ENCODE measurements around the gene MPP2. TPM values are rescaled to one million over a fixed set of nuclear protein-coding genes. Genes with fewer than 3 reads are reported as not detected.
"Not testable (repeated sequence)": the region's sequence is repeated elsewhere in the genome, so short reads cannot be mapped to it uniquely, and the experiment has no call there.

MPP2 gene
- total RNA-seq, 1 donor from 2014 or later: 16.2 TPM

GRCh38 chr17:43935204-43935925, 28.0 kb upstream of the MPP2 start:
- ATAC-seq (no peak), DNase-seq (ENCODE audit: missing footprints) (no peak)
- intact Hi-C loops (cut with DNase I): no loop called here

DNA sequence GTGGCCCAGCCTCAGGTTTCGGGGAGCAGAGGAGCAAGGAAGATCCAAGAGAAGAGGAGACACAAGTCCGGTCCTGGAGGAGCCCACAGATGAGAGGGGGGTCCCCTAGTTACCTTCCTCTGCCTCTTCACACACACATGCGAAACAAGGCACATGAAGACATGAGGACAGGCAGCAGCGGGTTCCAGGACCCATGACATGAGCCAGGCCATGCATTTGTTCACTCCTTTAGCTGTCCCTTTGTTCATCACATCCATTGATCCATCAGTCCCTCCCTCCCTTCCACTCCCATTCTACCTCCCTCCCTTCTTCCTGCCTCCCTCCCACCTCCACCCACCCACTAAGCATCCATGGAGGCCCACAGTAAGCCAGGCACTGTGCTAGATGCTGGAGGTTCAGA, 25.6 kb upstream of the MPP2 start:
- no peak for DNase-seq (ENCODE audit: missing footprints)
- intact Hi-C loops (cut with DNase I): no loop called here
- no peak for ATAC-seq

GRCh38 chr17:43932357-43932756, 25.0 kb upstream of the MPP2 start:
- ATAC-seq: no peak
- no peak for DNase-seq (ENCODE audit: missing footprints)

DNA sequence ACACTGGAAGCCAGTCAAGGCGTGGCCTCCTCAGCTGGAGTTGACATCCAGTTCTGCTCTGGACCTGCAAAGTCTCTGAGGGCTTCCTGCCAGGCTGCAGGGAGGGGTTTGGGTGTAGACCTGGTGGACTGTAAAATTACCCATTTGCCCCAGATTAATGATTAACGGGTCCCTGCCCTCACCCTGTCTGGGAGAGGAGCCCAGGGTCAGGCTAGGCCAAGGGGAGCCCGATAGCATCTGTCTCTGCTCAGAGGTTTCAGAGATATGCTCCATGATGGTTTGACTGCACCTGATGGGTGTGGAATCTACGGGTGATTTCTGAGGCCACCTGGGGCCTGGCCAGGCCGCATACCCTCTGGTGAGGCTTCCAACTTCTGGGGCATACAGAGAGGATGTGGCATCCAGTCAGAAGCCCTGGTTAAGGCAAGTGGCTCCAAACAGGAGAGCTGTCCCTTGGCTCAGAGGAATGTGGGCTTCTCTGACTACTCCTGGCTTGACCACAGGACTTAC, 23.8 kb upstream of the MPP2 start:
- intact Hi-C loops (cut with DNase I): no loop called here
- no peak for ATAC-seq
- DNase-seq (ENCODE audit: missing footprints): no peak

More at GRCh38 chr17:43932357-43932756, 25.0 kb upstream of the MPP2 start:
- intact Hi-C loops (cut with DNase I): no loop called here

GRCh38 chr17:43928609-43929008, 21.3 kb upstream of the MPP2 start:
- DNase-seq (ENCODE audit: missing footprints): no peak
- intact Hi-C loops (cut with DNase I): no loop called here
- no peak for ATAC-seq

DNA sequence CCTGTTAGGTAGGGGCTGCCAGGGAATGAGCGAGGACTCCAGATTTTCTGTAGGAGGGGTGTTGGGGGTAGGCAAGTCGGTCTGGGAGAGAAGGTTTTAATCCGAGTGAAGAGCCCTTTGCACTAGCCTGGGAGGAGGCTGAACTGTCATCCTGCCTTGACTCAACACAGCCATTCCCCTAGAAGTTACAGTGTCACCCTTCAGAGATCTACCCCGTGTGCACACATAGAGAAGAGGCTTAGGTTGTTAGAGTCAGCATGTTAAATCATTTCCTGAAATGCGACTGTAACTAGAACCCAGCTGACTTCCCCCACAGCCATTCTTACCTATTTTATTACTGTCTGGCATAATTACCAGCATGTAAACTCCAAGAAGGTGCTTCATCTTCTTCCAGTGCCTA, 20.6 kb upstream of the MPP2 start:
- DNase-seq (ENCODE audit: missing footprints); intact Hi-C loops (cut with DNase I); ATAC-seq: not testable (repeated sequence)

DNA sequence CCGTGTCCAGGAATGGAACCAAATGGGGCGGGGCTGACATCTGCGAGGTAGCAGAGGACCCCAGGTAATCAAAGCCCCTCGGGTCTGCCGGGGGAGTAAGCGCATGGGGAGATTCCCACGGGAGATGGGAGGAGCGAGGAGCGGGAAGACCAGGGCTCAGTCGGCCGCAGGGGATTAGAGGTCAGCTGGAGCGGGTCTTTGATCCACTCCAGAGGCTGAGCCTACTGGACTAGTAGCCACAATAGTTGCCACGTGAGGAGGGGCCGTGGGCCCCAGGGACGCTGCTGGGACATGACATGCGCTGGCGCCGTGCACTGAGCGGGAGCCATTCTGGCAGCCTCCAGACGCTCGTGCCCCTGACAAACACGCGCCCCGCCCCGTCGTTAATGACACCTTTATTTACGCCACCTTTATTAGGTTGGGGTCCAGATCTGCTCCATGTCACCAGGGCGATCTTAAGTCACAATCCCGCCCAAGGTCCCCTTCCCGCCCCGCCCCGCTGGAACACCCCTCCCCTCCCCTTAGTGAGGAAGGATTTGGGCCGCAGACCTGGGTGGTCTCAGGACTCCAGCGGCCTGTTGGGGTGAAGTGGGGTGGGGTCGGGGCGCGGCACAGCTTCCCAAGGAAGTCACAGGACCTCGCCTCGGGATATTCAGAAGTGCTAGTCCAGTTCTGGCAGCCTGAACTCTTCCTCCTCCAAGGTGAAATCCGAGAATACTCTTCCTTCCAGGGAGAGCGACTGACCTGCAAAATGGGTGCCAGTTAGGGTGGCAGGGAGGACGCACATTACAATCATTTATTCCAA, 19.9 kb upstream of the MPP2 start:
- peak; percentile 42 for ATAC-seq
- no peak for DNase-seq (ENCODE audit: missing footprints)
- intact Hi-C loops (cut with DNase I): no loop called here

DNA sequence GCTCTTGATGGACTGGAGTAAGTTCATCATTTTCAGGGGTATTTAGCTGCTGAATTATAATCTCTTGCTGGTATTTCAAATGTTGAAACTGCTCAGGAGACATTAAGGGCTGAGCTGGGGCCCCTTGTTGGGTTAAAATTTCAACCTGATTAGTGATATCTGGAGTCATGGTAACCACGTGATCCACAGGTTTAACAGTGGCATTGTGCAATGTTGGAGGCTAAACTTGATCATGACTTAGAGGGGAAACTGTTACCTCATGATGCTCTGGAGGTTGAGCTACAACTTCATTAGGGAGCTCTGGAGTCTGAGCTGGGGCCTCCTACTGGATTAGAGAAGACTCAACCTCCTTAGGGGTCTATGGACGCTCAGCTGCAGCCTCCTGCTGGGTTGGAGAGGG, 17.2 kb upstream of the MPP2 start:
- DNase-seq (ENCODE audit: missing footprints): no peak
- intact Hi-C loops (cut with DNase I): no loop called here
- no peak for ATAC-seq

DNA sequence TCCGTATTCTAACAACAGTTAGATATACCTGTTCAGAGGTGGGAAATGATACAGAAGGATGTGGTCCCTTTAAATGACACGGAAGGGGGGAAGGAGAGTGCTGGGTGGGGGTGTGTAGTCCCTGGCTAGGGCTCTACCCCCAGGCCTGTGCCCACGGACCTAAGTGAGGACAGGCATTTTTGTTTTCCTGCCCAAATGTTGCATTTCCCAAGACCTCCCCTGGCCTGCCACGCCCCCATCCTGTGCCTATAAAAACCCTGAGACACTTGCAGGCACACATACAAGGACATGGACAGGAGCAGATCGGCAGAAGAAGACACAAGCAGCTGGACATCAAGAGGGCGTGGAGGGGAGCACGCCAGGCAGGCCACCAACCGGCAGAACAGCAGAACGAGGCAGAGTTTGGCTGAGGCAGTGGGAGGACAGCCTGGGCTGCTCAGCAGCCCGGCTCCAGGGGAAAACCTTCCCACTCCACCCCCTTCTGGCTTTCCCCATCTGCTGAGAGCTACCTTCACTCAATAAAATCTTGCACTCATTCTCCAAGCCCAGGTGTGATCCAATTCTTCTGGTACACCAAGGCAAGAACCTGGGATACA, 13.3 kb upstream of the MPP2 start:
- no peak for ATAC-seq
- intact Hi-C loops (cut with DNase I): no loop called here
- DNase-seq (ENCODE audit: missing footprints): no peak

GRCh38 chr17:43918026-43918389, 10.7 kb upstream of the MPP2 start:
- intact Hi-C loops (cut with DNase I): no loop called here
- no peak for ATAC-seq
- no peak for DNase-seq (ENCODE audit: missing footprints)

DNA sequence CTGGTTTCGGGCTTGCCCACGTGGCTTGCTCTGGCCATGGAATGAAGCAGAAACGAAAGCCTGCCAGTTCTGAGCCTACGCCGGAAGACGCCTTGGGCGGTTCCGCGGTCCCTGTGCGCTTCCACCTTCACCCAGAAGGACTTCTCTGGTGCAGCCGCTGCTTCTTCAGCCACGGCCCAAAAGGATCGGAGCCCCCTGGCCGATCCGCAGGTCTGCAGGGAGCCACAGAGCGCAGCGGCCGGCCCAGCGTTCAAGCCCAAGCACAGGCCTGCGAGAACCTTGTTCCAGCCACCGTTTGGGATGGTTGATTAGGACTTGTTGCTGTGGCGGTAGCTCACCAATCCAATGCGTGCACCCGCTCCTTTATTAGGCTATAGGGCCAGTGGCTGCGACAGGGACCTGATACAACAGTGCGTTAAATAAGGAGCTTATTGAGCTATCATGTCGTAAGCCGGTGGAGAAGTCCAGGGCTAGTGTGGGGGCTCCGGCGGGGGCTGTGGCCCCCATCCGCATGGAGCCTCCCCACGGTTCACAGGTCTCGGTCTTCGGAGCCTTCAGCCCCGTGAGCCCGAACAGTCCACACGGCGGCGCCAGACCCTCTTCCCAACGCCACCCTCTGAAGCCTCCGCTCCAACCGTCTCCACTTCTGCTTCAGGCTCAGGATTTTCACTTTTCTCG, 10.2 kb upstream of the MPP2 start:
- intact Hi-C loops (cut with DNase I): no loop called here
- DNase-seq (ENCODE audit: missing footprints): no peak
- peak; percentile 62 for ATAC-seq

DNA sequence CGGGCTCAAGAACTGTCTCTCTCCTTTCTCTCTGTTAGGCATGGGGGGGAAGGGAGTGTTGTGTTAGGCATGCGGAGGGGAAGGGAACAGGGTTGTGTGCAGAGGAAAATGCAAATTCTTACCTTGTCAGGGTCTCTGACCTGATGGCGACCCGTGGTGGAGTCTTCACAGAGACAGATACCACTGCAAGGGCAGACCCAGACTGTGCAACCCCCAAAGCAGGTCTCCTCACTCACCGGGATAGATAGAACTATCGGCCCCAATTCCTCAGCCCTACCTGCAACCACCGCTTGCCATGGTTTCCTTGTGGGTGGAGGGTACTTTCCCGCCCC, 9.6 kb upstream of the MPP2 start:
- intact Hi-C loops (cut with DNase I): no loop called here
- ATAC-seq: no peak
- no peak for DNase-seq (ENCODE audit: missing footprints)

DNA sequence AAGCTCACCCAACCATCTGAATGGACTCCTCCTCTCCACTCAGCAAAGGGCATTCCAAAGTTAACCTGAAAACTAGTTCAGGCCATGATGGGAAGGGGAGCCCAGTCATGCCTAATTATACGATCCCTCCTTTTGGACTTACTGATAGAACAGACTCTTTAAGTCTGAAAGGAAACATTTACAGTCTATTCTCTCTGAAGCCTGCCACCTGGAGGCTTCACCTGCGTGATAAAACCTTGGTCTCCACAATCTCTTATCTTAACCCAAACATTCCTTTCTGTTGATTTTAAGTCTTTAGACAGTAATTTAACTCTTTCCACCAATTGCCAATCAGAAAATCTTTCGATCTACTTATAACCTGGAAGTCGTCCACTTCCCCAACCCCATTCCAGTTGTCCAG, 9.0 kb upstream of the MPP2 start:
- intact Hi-C loops (cut with DNase I): no loop called here
- ATAC-seq (no peak), DNase-seq (ENCODE audit: missing footprints) (no peak)

- intact Hi-C loops (cut with DNase I): no loop called here
- ATAC-seq (no peak), DNase-seq (ENCODE audit: missing footprints) (no peak)
Measured at GRCh38 chr17:43915559-43915958, 8.2 kb upstream of the MPP2 start.

DNA sequence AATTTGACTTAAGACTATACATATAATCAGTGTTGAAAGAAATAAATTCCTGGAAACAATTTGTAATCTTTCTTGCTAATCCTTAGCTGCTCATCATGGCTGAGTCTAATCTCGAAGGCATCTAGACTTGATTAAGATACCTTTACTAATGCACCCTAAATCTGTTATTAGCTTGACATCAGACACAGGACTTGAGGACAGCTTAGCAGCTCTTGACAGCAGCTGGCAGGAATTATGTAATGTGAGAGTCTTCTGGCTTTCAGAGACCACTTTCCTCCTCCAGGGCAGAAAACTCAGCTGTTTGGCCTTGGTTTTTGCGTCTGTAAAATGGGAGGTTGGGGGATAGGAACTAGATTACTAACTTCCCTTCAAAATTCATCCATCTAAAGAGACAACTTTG, 7.1 kb upstream of the MPP2 start:
- DNase-seq (ENCODE audit: missing footprints) (no peak), ATAC-seq (no peak)
- intact Hi-C loops (cut with DNase I): no loop called here

DNA sequence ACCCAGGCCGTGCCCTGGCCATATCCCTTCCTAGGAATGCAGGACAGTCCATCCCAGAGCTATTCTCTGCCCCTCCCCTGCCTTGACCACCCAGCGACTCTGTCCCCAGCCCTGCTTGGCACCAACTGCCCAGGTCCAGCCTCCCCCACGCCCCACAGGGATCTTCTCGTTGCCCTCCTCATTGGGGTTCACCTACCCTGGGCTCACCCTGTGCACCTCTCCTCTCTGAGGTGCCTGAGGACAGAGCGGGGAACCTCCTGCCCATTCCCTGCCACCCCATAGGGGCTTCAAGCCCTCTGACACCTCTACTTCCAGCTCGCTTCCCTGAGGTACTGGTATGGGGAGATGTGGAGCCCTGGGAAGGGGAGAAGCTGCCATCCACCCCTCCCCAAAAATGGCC, 6.2 kb upstream of the MPP2 start:
- DNase-seq (ENCODE audit: missing footprints): no peak
- no peak for ATAC-seq
- intact Hi-C loops (cut with DNase I): no loop called here

GRCh38 chr17:43912635-43913304, 5.4 kb upstream of the MPP2 start:
- ATAC-seq: no peak
- DNase-seq (ENCODE audit: missing footprints): no peak
- intact Hi-C loops (cut with DNase I): no loop called here

DNA sequence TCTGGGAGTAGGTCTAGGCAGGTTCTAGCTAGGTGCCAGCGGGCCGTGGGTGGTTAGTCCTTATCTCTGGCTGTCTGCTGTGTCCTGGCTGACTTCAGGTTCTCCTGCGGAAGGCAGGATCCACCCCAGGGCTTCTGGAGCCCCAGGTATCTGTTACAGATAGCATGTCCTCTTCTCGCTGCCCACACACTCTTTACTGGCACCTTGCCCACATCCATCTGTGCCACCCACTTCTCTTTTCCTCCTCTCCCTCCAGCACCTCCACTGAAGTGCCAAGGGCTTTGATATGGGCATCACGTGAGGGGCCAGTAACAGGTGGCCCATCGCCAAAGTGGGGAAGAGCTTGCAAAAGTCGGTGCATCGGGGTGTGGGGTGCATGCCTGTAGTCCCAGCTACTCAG, 4.6 kb upstream of the MPP2 start:
- ATAC-seq (peak; percentile 56), DNase-seq (ENCODE audit: missing footprints) (no peak)
- intact Hi-C loops (cut with DNase I): no loop called here
